Naive thymus-derived CD4-positive, alpha-beta T cell (primary cell): ENCODE data around the gene NEK8. TPM values are rescaled to one million over a fixed set of nuclear protein-coding genes. Genes with fewer than 3 reads are reported as not detected.

Experiments
- ATAC-seq: fragments of 150-1000 bp; cut with Tn5 transposase; 2 replicates; pipeline ENCODE4 v1.10.0; 2021; ENCODE audit warnings: mild to moderate bottlenecking, moderate library complexity
- CTCF ChIA-PET: fragments of 350-600 bp; sonication (Branson Sonifier 250); formaldehyde crosslinking; loops from one replicate; lab custom pipeline; 2021; ENCODE audit warnings: antibody characterized with exemption; lab: Charles Lee
- POLR2A ChIA-PET: fragments of 350-600 bp; sonication (Branson Sonifier 250); formaldehyde crosslinking; loops from one replicate; lab custom pipeline; 2021; ENCODE audit warnings: antibody characterized with exemption, inconsistent platforms; lab: Charles Lee
- DNase-seq, 9 donors: peaks; one replicate each; pipeline versions ENCODE4 v3.0.0 to v3.0.0-alpha.2; 2020 to 2022; ENCODE audit warnings: mixed read lengths in 1 of 9
- H3K27ac ChIP-seq: one replicate; pipeline ENCODE4 v1.7.0; 2013; ENCODE audit warnings: mild to moderate bottlenecking, low read depth, low read length, moderate library complexity
- H3K27me3 ChIP-seq, 2 donors: one replicate each; pipeline ENCODE4 v1.7.0; 2013; ENCODE audit warnings: low read length in 2 of 2, mild to moderate bottlenecking in 2 of 2, moderate library complexity in 2 of 2; ENCODE audit not compliant: control insufficient read depth in 2 of 2, insufficient read depth in 2 of 2
- H3K36me3 ChIP-seq, 3 experiments: 1 replicate in 2 of 3; 2 replicates in 1 of 3; pipeline ENCODE4 v1.7.0; 2013; ENCODE audit warnings: low read length in 3 of 3, mild to moderate bottlenecking in 3 of 3, moderate library complexity in 1 of 3; ENCODE audit not compliant: insufficient read depth in 3 of 3, control insufficient read depth in 2 of 3
- H3K4me1 ChIP-seq, 2 donors: one replicate each; pipeline ENCODE4 v1.7.0; 2013; ENCODE audit warnings: low read length in 2 of 2, mild to moderate bottlenecking in 2 of 2, moderate library complexity in 1 of 2; ENCODE audit not compliant: control insufficient read depth in 2 of 2, insufficient read depth in 2 of 2
- H3K4me3 ChIP-seq: 2 replicates; pipeline ENCODE4 v1.7.0; 2013; ENCODE audit warnings: mild to moderate bottlenecking, low read length
- H3K9me3 ChIP-seq, 3 experiments: 1 replicate in 2 of 3; 2 replicates in 1 of 3; pipeline ENCODE4 v1.7.0; 2013; ENCODE audit warnings: low read length in 3 of 3; ENCODE audit not compliant: control insufficient read depth in 2 of 3
- H3K27ac Mint-ChIP-seq, 9 donors: one replicate each; pipeline ENCODE4 v1.8.0; 2020 to 2022; ENCODE audit warnings: mixed read lengths in 9 of 9, mild to moderate bottlenecking in 8 of 9, moderate library complexity in 5 of 9, inconsistent platforms in 2 of 9
- H3K27me3 Mint-ChIP-seq, 5 donors: one replicate each; pipeline ENCODE4 v1.8.0; 2021 to 2022; ENCODE audit warnings: mixed read lengths in 5 of 5, mild to moderate bottlenecking in 1 of 5
- H3K36me3 Mint-ChIP-seq, 5 donors: one replicate each; pipeline ENCODE4 v1.8.0; 2020 to 2022; ENCODE audit warnings: mixed read lengths in 5 of 5, mild to moderate bottlenecking in 3 of 5, inconsistent platforms in 1 of 5
- H3K4me1 Mint-ChIP-seq, 7 donors: one replicate each; pipeline ENCODE4 v1.8.0; 2020 to 2022; ENCODE audit warnings: mixed read lengths in 7 of 7, mild to moderate bottlenecking in 3 of 7, inconsistent platforms in 1 of 7
- H3K4me3 Mint-ChIP-seq, 10 donors: one replicate each; pipeline ENCODE4 v1.8.0; 2020 to 2022; ENCODE audit warnings: mild to moderate bottlenecking in 10 of 10, mixed read lengths in 10 of 10, moderate library complexity in 6 of 10, inconsistent platforms in 2 of 10
- H3K9me3 Mint-ChIP-seq, 11 donors: one replicate each; pipeline ENCODE4 v1.8.0; 2020 to 2022; ENCODE audit warnings: mixed read lengths in 11 of 11, mild to moderate bottlenecking in 4 of 11, inconsistent platforms in 1 of 11, moderate library complexity in 1 of 11
- intact Hi-C, 2 donors: fragments of 100-400 bp; cut with micrococcal nuclease; formaldehyde crosslinking; loops; one replicate each; pipeline ENCODE4 v1.15.1; 2023
- polyA plus RNA-seq, 2 donors: library from polyadenylated mRNA; unstranded; fragments of 300-500 nt; fragmentation: Illumina TruSeq; gene quantifications; one replicate each; pipeline ENCODE4 v1.2.3, GENCODE V29; 2021
- total RNA-seq, 6 experiments: library from RNA in 5 of 6; stranded (reverse) in 5 of 6; gene quantifications; 1 replicate in 5 of 6; 2 replicates in 1 of 6; pipeline ENCODE4 v1.2.3 and lab custom pipeline; 2021 to 2026

NEK8 gene
- total and polyA plus RNA-seq, 7 experiments from 2014 or later, result 3.3 to 12.8 (median 9.5) TPM

DNA sequence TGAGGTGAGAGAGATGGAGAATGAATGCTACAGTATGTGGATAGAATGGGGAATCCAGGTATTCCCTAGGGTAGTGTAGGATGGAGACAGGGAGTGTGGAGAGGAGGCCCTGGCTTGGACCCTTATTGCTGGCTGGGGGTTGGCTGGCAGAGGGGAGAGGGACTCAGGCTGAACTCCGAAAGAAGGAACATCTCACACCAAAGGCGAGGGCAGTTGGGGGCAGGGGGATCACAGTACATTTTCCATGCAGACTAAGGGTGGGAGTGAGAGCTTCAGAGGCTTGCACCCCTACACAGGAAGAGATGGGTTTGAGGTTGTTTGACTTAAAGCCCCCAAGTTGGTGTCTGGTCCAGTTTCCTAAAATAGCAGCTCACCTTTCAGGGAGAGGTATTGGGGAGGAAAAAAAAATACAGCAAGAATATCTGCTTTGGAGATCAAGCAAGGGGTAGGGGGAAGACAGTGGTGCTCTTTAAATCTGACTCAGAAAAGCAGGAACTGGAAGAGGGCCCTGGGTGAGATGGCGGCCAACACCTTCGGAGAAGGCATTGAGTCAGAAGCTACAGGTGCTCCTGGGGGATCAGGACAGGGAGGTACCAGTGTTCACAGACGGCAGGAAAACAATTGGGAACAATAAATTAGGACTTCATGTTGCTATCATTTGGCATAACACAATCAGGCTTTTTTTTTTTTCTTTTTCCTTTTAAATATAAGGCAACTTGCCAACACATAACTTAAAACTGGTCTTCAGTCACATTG lies 27.6 kb downstream of the NEK8 start:
- intact Hi-C loops, result no loop called here
- DNase-seq (no peak), ATAC-seq (no peak)
- Mint-ChIP-seq H3K36me3 (peaks cover 0 to 27% (median 9%) of the 10 kb centered on the region in 5 donors), H3K27ac (peak overlapping the region in 6 of 9 donors; percentile 26 to 79 (median 50)), H3K27me3 (no peaks in the 10 kb centered on the region), H3K9me3 (no peaks in the 10 kb centered on the region), H3K4me1 (peaks cover 0 to 14% (median 4%) of the 10 kb centered on the region in 7 donors), H3K4me3 (no peak overlapping the region)
- Histone ChIP-seq H3K9me3 (no peaks in the 10 kb centered on the region), H3K27me3 (no peaks in the 10 kb centered on the region), H3K27ac (no peak overlapping the region), H3K4me1 (no peaks in the 10 kb centered on the region), H3K36me3 (peaks cover 0 to 41% (median 21%) of the 10 kb centered on the region in 3 experiments), H3K4me3 (no peak overlapping the region)
- ChIA-PET POLR2A (interaction anchor here (0.5 to 1.6 kb wide), 2 partner anchors 29 to 45 kb away, joined by 3 to 7 read pairs; no protein-coding TSS in a partner anchor), CTCF (interaction anchor here (0.7 to 2.1 kb wide), 2 partner anchors 29 to 123 kb away, joined by 3 to 7 read pairs; partner anchors contain the start of gene TLCD1)

GRCh38 chr17:28758411-28759121 lies 30.0 kb downstream of the NEK8 start:
- no peaks in the 10 kb centered on the region for H3K9me3 Mint-ChIP-seq
- H3K4me1 Mint-ChIP-seq, result peaks cover 0 to 13% (median 5%) of the 10 kb centered on the region in 7 donors
- Histone ChIP-seq H3K4me3 (no peak overlapping the region), H3K27ac (no peak overlapping the region), H3K9me3 (no peaks in the 10 kb centered on the region), H3K27me3 (no peaks in the 10 kb centered on the region), H3K36me3 (peaks cover 0 to 55% (median 27%) of the 10 kb centered on the region in 3 experiments), H3K4me1 (no peaks in the 10 kb centered on the region)
- DNase-seq, result no peak
- CTCF ChIA-PET, result interaction anchor here (2.1 kb wide), 1 partner anchor 32 kb away, joined by 7 read pairs; the partner anchor contains the start of gene TLCD1
- intact Hi-C loops, result no loop called here
- H3K36me3 Mint-ChIP-seq, result peaks cover 0 to 35% (median 9%) of the 10 kb centered on the region in 5 donors
- H3K27me3 Mint-ChIP-seq, result no peaks in the 10 kb centered on the region
- no peak overlapping the region for H3K4me3 Mint-ChIP-seq
- no peak for ATAC-seq
- POLR2A ChIA-PET, result no interaction called here
- H3K27ac Mint-ChIP-seq, result peak overlapping the region in 1 of 9 donors; percentile 30

GRCh38 chr17:28759256-28759865 lies 30.8 kb downstream of the NEK8 start:
- H3K27me3 ChIP-seq, result no peaks in the 10 kb centered on the region
- no peak for ATAC-seq
- Mint-ChIP-seq H3K9me3 (no peaks in the 10 kb centered on the region), H3K4me3 (no peak overlapping the region), H3K27ac (peak overlapping the region in 1 of 9 donors; percentile 30), H3K36me3 (peaks cover 0 to 39% (median 9%) of the 10 kb centered on the region in 5 donors), H3K27me3 (no peaks in the 10 kb centered on the region), H3K4me1 (peaks cover 4 to 16% (median 9%) of the 10 kb centered on the region in 7 donors)
- DNase-seq, result no peak
- no peak overlapping the region for H3K4me3 ChIP-seq
- no peaks in the 10 kb centered on the region for H3K9me3 ChIP-seq
- intact Hi-C loops, result no loop called here
- peaks cover 0 to 55% (median 27%) of the 10 kb centered on the region in 3 experiments for H3K36me3 ChIP-seq
- ChIA-PET CTCF (no interaction called here), POLR2A (no interaction called here)
- H3K27ac ChIP-seq, result no peak overlapping the region
- H3K4me1 ChIP-seq, result no peaks in the 10 kb centered on the region

- ATAC-seq, result peak; percentile 50
- no peaks in the 10 kb centered on the region for H3K9me3 Mint-ChIP-seq
- H3K27ac Mint-ChIP-seq, result no peak overlapping the region
- H3K4me1 ChIP-seq, result no peaks in the 10 kb centered on the region
- peaks cover 0 to 68% (median 27%) of the 10 kb centered on the region in 3 experiments for H3K36me3 ChIP-seq
- H3K27me3 ChIP-seq, result no peaks in the 10 kb centered on the region
- no peaks in the 10 kb centered on the region for H3K27me3 Mint-ChIP-seq
- CTCF ChIA-PET, result interaction anchor here (0.6 to 4.7 kb wide), 9 partner anchors 19 to 157 kb away, joined by 3 to 54 read pairs (median 4); partner anchors contain the start of gene DHRS13
- no peaks in the 10 kb centered on the region for H3K9me3 ChIP-seq
- POLR2A ChIA-PET, result interaction anchor here (0.6 to 1.2 kb wide), 8 partner anchors 12 to 416 kb away, joined by 3 to 4 read pairs (median 3); partner anchors contain the start of gene FAM222B
- no peak overlapping the region for H3K27ac ChIP-seq
- DNase-seq, result no peak
- peaks cover 5 to 38% (median 9%) of the 10 kb centered on the region in 5 donors for H3K36me3 Mint-ChIP-seq
- intact Hi-C loops, result loop anchor here in 1 of 2 donors (10.0 kb wide), 1 partner anchor 54 kb away; no protein-coding TSS in a partner anchor
- no peak overlapping the region for H3K4me3 Mint-ChIP-seq
- H3K4me1 Mint-ChIP-seq, result peaks cover 4 to 22% (median 9%) of the 10 kb centered on the region in 7 donors
- H3K4me3 ChIP-seq, result no peak overlapping the region
Observed at GRCh38 chr17:28760601-28761562, 32.3 kb downstream of the NEK8 start.

DNA sequence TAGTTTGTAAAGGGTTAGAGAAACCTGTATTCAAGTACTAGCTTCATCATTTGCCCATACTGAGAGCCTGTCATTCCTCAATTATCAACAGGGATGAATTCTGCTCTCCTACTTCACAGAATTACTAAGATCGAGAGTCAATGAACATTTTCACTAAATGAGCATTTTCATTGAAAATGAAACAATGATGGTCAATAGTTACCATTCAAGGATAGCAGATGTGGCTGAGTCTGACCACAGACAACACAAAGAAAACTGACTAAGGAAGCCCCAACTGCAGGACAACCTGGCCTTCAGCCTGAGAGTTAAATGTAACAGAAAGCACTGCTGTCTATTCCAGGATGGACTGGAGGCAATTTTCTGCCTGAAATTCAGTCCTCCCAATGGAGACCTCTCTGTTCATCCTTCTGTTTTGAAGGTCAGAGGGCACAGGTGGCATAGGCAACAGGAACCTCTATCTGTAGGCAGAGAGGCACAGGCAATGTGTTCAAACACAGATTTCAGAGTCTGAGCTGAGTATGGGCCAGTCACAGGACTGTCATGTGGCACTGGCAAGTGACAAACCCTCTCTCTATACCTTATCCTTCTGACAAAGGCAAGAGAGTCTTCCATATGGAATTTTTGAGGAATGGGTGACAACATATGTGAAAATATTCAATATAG lies 34.7 kb downstream of the NEK8 start:
- Mint-ChIP-seq H3K27ac (peak overlapping the region in 3 of 9 donors; percentile 6 to 92 (median 63)), H3K4me3 (no peak overlapping the region), H3K27me3 (no peaks in the 10 kb centered on the region), H3K4me1 (peaks cover 4 to 15% (median 6%) of the 10 kb centered on the region in 7 donors), H3K9me3 (peaks cover 0 to 2% (median 0%) of the 10 kb centered on the region in 11 donors), H3K36me3 (peaks cover 3 to 25% (median 4%) of the 10 kb centered on the region in 5 donors)
- H3K36me3 ChIP-seq, result peaks cover 0 to 68% (median 28%) of the 10 kb centered on the region in 3 experiments
- DNase-seq (no peak), ATAC-seq (peak; percentile 35)
- no peaks in the 10 kb centered on the region for H3K9me3 ChIP-seq
- H3K4me1 ChIP-seq, result no peaks in the 10 kb centered on the region
- no peak overlapping the region for H3K27ac ChIP-seq
- CTCF ChIA-PET, result interaction anchor here (0.6 to 5.3 kb wide), 38 partner anchors 9 to 354 kb away, joined by 3 to 54 read pairs (median 5); partner anchors contain the start of genes DHRS13, FAM222B, FLOT2 and PHF12
- no peak overlapping the region for H3K4me3 ChIP-seq
- no peaks in the 10 kb centered on the region for H3K27me3 ChIP-seq
- POLR2A ChIA-PET, result interaction anchor here (0.6 to 2.9 kb wide), 14 partner anchors 18 to 266 kb away, joined by 3 to 15 read pairs (median 5); partner anchors contain the start of genes DHRS13, FLOT2 and RPL23A
- intact Hi-C loops, result loop anchor here (1.0 to 10.0 kb wide), 11 partner anchors 36 to 354 kb away; partner anchors contain the start of genes DHRS13 (in 2 of the 2), FAM222B (in 2 of the 2) and FLOT2 (in 1 of the 2)
